HT-29 (cell line): ENCODE measurements around the gene DRC7. TPM values are rescaled to one million over a fixed set of nuclear protein-coding genes. Genes with fewer than 3 reads are reported as not detected.
"Not testable (repeated sequence)": the region's sequence is repeated elsewhere in the genome, so short reads cannot be mapped to it uniquely, and the experiment has no call there.

Source experiments
- DNase-seq: peaks from one replicate; pipeline ENCODE4 v3.0.0-alpha.2; 2015; ENCODE audit warnings: low spot score
- total RNA-seq: library from RNA; depleted of rRNA; stranded (reverse); fragments of >200 nt; shearing (Covaris generic); gene quantifications from 2 replicates; pipeline ENCODE4 v1.2.3, GENCODE V29; 2014

The DRC7 gene
- total RNA-seq, 1 experiment from 2014 or later: not detected

DNA sequence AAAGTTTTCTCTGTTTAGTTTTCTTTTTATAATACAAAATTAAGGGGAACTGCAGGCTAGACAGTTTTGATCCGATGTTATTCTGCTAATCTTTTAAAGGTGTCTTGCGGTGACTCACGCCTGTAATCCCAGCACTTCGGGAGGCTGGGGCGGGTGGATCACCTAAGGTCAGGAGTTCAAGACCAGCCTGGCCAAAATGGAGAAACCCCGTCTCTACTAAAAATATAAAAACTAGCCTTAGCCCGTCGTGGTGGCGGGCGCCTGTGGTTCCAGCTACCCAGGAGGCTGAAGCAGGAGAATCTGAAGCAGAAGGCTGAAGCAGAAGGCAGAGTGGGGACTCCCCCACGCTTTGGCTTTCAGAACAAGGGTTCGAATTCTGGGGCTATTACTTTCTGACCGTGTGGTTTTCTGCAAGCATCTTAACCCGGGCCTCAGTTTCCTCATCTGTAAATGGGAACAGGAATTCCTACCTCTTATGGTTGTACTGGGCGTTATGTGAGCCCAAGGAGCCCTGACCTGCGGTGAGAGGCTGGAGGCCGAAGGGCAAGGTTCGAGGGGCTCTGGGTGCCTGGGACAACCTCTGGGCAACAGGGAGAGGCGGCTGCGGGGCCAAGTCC is 39.8 kb downstream of the DRC7 start:
- DNase-seq: no peak

DNA sequence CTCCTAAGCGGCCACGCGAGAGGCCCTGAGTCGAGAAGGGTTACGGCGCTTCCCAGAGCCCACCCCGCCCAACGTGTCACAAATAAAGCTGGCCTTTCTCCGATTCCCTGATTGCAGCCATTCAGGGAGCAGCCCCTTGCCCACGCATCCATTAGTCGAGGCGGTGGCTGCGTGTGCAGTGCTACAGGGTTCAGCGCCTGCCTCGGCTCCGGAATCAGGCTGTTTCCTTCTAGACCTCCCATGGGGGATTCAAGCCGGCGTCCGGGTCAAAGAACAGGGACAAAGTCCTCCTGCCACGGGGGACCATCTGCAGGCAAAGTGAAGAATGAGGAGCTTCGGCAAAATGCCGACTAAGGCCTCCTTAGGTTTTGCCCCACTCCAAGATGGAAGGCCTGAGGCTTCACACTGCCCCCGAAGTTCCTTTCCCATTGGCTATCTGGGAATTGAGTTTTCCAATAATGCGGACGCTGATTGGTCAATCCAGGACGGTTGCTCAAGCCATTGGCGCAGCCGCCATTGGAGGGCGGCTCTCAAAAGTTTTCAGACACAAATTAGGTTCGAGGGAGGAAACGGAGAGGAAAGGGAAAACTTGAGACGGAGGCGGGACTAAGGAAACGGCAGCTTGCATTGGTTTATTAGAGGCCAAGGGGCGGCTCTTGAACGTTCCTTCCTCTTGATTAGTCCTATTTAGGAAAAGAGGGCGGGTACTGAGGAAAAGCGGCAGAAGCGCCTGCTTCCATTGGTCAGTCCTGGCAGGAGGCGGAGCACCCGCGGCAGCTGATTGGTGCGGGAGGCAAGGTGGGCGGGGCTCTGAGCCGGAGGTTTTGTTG is 40.5 kb downstream of the DRC7 start:
- DNase-seq: peak; percentile 100

DNA sequence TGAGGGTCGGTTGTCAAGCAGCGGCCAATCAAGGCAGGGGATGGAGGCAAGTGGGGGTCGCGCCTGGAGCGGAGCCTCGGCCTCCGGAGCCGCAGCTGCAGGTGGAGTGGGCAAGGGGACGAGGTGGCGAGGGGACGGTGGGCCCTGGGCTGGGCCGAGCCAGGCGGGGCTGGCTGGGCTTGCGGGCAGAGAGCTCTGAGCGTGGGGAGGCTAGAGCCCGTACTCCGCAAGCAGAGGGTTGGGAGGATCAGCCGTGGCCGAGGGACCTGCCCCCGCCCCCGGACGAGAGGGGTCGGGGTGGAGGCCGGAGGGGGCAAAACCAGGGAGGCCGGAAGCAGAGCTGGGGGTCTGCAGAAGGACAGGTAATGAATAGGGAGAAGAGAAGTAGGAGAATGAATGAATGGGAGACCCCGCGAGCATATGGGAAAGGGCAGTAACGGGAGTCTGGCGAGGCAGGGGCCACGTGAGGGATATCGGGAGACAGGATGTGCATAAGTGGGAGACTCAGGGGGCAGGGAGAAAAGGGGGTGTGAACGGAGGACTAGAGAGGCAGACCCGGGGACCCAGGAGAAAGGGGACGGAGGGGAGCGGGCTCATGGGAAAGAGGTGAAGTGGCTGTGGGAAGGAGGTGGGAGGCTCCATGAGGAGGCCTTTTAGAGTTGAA is 41.3 kb downstream of the DRC7 start, which contains the start of gene KATNB1:
KATNB1 (plus strand) TSS at position 16 of the 664 bp plus-strand sequence. CDS start 1,474 bp downstream, outside the sequence.
- no peak for DNase-seq

DNA sequence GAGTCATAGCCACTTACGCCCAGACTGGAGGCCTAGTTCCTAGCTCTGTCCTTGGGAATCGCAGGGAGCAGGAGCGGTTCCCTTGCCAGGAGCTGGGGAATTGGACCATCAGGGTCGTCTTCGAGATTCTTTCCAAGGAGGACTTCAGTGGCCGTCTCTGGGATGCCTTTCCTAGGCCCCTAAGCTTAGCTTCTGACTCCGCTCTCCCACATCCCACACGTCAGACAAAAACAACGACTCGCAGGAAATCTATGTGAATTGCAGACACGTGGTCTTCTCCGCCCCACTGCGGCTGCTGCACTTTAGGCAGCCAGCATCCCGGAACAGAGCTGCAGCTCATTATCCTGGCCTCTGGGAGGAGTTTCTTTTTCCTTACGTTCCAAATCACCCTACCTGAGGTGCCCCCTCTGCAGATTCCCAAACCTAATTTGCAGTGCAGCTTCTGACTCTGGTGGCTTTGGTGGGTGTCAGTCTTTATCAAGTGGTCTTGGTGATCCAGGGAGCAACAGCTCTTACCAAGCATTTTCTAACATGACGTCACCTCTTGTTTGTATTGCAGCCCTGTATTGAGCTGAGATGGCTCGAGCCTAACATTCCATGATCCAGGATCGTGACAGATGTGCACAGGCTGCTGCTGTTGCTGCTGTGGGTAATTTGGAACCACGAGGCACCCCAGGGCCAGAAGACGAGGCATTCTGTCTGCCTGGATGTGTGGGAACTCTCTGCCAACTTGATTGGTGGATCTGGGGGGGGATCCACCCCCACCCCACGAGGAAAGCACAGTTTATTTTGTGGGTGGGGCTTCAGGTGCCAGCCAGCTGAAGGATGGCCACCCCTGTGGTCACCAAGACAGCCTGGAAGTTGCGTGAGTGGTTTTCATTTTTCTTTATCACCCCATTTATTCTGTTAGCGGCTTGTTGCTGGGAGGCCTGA is 42.1 kb downstream of the DRC7 start:
- peak; percentile 80 for DNase-seq

DNA sequence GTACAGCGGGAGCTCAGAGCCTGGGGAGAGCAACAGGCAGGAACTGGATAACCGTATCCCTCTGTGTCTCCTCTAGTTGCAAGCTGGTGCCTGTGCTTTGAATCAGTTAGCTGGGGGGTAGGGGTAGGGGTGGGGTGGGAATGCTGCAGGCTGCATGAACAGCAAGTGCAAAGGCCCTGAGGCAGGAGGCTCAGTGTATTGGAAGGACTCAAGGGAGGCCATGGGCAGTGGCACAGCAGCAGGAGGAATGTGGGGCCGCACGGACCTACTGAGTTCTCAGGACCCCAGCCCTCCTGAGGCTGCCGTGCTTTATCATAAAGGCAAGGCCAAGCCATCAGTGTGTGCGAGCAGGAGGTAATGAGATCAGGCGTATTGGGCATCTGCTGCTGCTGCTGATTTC is 44.2 kb downstream of the DRC7 start:
- DNase-seq: no peak

DNA sequence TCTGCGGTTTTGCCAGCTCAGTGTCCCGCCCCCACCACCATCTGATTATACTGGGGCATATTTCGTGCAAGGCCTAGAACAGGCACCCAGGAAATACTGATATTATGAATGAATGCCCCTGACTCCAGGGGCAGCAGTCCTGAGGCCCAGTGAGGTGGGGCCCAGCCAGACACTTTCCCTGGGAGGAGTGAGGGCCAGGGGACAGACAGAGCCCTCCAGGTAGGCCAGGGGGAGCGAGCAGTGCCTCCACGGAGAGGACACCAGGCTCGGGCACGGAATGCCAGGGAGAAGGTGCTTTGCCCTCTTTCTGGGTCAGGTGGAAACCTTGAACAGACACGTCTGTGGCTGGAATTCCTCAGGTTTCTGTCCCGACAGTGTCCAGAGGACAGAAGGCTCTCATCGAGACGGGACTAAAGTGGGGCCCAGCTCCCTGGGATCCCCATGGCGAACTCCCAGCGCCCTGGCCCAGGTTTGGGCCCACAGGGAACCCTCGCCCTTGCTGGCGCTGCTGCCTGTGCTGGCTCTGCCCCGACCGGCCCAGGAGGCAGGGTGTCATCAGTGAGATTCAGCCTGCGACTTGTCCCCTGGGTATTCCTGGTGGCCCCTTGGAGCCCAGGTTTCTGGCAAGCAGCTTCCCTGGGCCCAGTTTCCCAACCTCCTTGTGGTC is 45.3 kb downstream of the DRC7 start:
- DNase-seq: no peak

DNA sequence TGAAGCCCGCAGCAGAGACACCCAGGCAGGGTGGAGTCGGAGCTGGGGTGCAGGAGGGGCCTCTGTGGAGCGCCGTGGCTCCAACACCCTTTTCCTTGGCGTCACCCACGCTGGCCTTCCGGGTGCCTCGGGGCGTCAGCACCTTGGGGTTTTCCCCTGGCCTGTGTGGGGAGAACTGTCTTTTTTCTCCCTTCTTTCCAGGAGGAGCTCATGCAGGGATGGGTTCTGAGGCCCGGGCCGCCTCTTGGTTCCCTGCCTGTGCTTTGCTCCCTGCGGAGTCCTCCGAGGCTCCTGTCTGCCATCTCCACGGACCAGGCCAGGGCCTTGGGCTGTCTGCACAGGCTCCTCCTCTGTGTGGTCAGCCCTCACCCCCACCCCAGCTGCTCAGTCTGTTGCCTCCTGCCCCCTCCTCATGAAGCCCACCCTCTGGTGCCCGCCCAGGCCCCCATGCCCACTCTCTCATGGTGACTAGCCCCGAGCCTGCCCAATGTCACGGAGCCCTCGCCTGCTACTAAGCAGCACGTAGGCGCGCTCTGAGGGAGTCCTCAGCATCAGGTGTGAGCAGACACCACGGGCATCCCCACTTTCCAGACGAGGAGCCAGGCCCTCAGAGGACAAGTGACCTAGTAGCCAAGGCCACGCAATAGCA is 45.9 kb downstream of the DRC7 start:
- DNase-seq: no peak

DNA sequence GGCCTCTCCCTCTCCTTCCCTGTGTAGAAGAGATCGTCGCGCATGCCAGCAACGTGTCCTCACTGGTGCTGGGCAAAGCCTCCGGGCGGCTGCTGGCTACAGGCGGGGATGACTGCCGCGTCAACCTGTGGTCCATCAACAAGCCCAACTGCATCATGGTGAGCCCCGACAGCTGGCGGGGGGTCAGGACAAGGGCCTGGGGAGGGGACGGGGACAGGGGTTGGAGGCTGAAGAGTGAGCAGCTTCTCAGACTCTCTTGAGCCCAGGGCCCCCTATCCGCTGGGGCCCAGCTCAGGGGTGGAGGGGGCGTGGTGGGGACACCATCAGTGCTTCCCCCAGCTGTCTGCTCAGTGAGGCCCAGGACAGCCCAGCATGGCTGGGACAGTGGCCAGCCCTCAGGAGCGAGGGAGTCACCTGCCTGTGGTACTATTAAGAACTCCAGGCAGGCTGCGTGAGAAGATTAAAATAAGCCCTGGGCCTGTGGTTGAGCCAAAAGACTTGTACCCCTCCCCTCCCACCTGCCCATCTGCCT is 47.1 kb downstream of the DRC7 start:
- DNase-seq: no peak

DNA sequence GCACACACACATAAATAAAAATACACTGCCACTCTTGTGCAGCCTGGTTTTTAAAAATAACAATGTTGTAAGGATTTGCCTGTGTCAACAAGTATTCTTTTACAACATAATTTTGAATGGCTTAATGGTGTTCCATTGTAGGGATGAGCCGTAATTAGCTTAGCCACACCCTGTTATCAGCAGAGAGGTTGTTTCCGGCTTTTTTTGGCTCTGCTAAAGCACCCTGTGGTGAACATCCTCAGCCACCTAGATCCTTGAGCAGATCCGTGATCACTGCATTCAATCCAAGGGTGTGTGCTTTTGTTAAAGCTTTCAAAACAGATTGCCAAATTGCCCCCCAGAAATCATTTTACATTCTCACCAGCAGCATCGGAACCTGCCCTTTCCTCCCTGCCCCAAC is 47.9 kb downstream of the DRC7 start:
- no peak for DNase-seq

DNA sequence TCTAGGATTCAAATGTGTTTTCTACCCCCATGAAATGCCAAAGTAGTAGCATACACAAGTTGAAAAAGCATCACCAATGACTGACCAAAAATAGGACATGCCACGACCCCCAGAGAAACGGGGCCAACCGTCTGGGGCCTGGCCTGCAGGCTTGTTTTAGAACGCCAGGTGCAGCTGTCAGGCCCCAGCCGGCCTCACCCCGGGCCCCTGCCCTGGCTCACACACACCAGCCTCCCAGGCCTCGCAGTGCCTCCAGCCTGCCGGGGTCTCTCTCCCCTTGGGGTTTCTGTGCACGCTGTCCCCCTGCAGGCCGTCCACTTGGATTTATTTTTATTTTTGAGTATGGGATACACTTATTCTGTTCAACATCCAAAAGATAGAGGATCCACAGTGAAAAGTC is 48.9 kb downstream of the DRC7 start:
- no peak for DNase-seq

DNA sequence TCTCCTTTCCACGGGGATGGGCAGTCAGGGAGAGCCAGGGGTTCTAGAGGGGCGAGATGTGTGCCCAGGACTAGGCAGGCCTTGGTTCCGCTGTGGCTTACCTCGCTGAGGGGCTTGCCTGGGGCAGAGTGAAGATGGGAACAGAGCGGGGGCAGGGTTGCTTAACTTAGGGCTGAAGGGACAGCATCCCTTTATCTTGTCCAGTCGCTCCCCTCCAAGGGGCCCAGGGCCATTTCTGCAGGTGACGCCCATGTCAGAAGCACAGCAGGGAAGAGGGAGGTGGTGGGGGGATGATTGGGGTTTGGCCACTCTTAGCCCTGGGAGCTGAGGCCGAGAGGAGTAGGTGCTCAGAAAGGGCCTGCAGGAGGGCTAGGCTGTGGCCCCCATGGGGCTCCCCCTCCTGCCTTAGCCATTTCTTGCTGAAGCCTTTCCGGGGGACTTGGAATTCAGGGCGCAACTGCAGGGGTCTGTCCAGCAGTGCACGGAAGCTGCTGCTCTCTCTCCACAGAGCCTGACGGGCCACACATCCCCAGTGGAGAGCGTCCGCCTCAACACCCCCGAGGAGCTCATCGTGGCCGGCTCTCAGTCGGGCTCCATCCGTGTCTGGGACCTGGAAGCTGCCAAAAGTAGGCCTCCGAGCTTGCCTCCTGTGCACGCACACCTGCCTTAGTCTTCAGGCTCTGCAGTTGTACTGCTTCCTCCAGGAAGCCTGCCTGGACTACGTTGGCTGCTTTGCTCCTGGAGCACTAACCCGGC is 49.5 kb downstream of the DRC7 start:
- DNase-seq: no peak

DNA sequence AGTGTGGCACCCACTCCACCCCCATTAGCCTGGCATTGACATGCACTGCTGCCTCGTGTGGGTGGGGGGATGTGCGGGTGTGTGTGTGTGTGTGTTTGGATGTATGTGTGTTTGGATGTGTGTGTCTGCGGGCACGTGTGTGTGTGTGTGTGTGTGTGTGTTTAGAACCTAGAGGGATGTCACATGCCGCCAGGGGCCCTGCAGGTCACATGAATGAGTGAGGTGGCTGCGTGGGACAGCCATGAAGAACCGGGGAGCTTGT is 50.0 kb downstream of the DRC7 start:
- no peak for DNase-seq

DNA sequence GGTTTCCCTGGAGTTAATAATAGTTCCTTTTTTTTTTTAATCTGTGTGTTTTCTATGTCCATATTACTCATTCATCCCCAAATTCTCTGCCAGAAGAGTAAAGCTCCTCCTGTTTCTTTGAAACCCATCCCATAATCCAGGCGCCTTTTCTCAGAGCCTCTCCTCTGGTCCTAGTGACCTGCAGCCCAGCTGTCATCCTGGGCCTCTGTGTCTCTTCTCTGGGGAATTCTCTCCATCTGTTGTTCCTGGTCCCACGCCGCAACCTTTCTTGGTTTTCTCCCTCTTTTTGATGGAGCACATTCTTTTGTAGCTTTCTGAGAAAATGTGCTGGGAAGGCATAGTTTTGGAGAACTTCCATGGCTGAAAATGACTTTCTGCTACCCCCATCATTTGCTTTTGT is 51.2 kb downstream of the DRC7 start:
- DNase-seq: no peak

DNA sequence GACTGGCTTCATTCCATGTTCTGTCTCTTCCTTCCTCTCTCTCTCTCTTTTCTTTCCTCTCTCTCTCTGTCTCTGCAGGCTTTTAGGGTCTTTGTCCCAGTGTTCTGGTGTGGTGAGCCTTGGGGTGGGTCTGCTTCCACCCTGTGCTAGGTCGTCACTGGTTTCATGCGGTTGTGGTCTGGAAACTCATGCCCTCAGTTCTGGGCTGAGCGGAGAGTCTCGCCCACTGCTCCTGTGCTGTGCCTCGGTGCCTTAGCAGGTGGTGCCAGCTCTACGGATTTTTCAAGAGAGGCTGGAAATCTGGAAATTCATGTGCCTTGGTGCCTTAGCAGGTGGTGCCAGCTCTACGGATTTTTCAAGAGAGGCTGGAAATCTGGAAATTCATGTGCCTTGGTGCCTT is 51.7 kb downstream of the DRC7 start:
- DNase-seq: not testable (repeated sequence)

DNA sequence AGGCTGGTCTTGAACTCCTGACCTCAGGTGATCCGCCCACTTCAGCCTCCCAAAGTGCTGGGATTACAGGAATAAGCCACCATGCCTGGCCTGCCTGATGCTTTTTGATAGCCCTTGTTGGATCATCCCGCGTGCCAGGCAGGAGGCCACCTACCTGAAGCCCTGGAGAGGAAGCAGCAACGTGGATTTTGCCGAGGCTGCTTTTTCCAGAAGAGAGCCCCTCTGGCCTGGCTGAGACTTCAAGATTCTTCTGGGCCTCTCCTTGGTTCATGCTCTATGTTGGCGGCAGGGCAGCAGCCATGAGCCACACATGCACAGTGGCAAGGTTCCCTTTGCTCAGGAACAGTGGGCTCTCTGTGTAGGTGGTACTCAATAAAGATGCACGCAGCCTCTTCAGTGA is 52.5 kb downstream of the DRC7 start:
- DNase-seq: no peak

DNA sequence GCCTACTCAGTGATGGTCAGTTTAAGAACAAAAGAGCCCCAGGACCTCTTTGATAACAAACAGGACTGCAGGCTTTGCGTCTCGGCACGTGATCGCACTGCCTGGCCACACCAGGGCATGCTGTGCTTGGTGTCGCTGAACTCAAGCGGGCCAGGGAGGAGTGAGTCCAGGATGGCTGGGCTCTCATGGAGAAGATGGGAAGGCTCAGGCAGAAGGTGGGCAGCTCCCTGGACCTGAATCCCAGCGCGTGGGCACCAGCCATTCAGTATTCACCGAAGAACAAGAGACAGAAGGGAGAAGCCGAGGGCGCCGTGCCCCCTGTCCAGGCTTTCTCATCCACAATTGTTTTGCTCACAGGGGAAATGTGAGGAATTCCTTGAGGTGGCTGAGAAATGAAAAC is 52.9 kb downstream of the DRC7 start:
- DNase-seq: no peak

DNA sequence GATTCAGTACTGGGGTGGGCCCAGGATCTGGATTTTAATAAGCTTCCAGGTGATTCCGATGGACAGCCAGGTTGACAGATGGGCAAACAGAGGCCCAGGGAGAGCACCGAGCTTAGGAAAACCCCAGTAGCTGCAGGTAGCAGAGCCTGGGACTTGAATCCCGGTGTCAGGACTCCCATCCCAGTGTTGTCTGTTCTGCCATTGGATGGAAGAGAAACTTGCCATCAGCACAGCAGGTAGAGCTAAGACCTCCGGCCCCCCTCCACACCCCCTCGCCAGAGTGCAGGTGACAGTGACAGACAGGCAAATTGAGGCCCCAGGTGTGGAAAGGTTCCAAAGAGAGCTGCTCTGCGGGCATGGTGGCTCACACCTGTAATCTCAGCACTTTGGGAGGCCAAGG is 53.4 kb downstream of the DRC7 start:
- no peak for DNase-seq

DNA sequence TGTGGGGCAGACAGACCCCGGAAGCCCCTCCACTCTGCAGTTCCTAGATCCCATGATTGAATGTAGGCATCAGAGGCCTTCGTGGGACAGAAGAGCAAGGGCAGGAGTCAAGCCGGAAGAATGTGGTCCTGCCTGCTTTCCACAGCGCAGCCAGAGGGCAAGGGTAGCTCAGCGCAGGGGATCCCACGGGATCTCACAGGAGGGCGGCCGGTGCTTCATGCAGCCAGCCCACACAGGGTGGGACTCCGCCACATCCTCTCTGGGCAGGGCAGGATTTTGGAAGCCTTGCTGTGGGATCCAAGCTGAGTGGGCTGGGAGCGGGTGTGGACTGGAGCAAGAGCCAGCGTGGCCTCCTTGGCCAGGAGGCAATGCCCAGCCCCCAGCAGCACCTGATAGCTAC is 54.0 kb downstream of the DRC7 start:
- no peak for DNase-seq

DNA sequence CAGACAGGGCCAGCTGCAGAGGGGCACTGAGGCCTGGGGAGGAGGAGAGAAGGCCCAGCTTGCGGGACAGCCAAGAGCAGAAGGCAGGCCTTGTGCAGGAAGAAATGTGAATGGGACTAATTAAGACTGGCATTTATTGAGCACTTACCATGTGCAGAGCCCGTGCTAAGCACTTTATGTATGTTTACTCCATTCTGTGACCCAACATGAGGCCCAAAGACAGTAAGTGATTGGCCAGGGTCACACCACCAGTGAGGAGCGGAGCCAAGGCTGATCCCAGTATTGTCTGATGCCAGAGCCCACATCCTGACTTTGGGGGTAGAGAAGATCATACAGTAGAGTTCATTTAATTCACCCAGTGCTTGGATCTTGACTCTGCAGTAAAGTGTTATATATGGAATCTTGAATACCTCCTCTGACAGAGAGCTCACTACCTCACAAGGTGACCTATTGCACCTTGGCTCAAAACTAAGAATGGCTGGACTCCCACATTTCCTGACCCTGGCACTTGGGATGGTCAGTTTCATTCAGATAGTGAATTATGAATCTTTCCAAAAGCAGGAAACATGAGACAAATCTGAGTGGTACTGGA is 54.6 kb downstream of the DRC7 start:
- no peak for DNase-seq
